Measurements from ENCODE around the gene IGFN1. TPM values are rescaled to one million over a fixed set of nuclear protein-coding genes. Genes with fewer than 3 reads are reported as not detected.

IGFN1 gene
- total and polyA plus RNA-seq, 10 donors = 0.02 to 0.03 (median 0.02) TPM; not detected in 7

DNA sequence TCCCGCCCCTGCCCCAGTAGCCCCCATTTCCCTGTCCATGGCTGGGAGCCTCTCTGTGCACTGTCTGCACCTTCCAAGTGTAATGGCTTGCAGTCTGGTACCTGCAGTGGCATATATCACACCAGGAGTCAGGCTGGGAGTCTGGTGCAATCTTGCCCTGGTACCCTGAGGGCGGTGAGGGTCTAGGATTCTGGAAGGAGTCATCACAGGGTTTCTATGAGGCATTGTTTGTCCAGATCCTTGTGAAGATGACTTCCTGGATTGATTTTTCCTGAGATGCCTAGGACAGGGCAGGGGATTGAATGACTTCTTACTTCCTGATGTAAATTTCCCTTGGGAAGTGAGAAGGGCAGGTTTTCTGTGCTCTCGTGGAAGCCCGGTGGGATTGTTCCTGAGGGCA is 86.8 kb downstream of the IGFN1 start:
- no peaks in the 10 kb centered on the region for H3K4me1 ChIP-seq
- intact Hi-C loops (cut with DNase I; ENCODE audit: low total_unique reads) = no loop called here
- WGBS, 5 donors = 65 to 85% (median 80%) methylated on average over 2 to 4 of the region's 4 CpGs
- no peaks in the 10 kb centered on the region for H3K9me3 ChIP-seq
- no peak overlapping the region for H3K4me3 ChIP-seq
- no peak for TF ChIP-seq POLR2AphosphoS5 (IDR thresholded peaks at IDR 0.05)
- TF ChIP-seq, protein P1, sequence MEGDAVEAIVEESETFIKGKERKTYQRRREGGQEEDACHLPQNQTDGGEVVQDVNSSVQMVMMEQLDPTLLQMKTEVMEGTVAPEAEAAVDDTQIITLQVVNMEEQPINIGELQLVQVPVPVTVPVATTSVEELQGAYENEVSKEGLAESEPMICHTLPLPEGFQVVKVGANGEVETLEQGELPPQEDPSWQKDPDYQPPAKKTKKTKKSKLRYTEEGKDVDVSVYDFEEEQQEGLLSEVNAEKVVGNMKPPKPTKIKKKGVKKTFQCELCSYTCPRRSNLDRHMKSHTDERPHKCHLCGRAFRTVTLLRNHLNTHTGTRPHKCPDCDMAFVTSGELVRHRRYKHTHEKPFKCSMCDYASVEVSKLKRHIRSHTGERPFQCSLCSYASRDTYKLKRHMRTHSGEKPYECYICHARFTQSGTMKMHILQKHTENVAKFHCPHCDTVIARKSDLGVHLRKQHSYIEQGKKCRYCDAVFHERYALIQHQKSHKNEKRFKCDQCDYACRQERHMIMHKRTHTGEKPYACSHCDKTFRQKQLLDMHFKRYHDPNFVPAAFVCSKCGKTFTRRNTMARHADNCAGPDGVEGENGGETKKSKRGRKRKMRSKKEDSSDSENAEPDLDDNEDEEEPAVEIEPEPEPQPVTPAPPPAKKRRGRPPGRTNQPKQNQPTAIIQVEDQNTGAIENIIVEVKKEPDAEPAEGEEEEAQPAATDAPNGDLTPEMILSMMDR (IDR thresholded peaks at IDR 0.05 in 8 of 11, conservative IDR thresholded peaks at IDR 0.05 in 3 of 11) = no peak
- no peaks in the 10 kb centered on the region for H3K36me3 ChIP-seq
- peak; percentile 19 for DNase-seq
- peaks cover 0 to 43% (median under 1%) of the 10 kb centered on the region in 7 donors for H3K27me3 ChIP-seq (replicated peaks in 1 of 7)
- H3K27ac ChIP-seq = no peak overlapping the region

Other genes with a start within 250 kb of the IGFN1 start
- gene KIF21B, start 167.1 kb upstream of the IGFN1 start, total RNA-seq = 10 to 100 TPM; 27.1 to 49.0 (median 30.0) TPM
- gene KIF21B, start 167.1 kb upstream of the IGFN1 start, polyA plus RNA-seq = 1 to 10 TPM; 3.0 to 9.3 (median 4.5) TPM
- gene CACNA1S, start 78.4 kb upstream of the IGFN1 start, total RNA-seq = under 1 TPM in 2 of 7 donors, not detected in 5; 0.09 to 0.17 TPM
- gene CACNA1S, start 78.4 kb upstream of the IGFN1 start, polyA plus RNA-seq = under 1 TPM in 1 of 3 donors, not detected in 2; 0.04 TPM
- gene ASCL5, start 63.6 kb upstream of the IGFN1 start, total RNA-seq = under 1 TPM in 1 of 7 donors, not detected in 6; 0.85 TPM
- gene ASCL5, start 63.6 kb upstream of the IGFN1 start, polyA plus RNA-seq = under 1 TPM; 0.06 to 0.09 (median 0.09) TPM
- gene TMEM9, start 36.4 kb upstream of the IGFN1 start, total RNA-seq = 10 to 100 TPM; 21.5 to 50.3 (median 33.9) TPM
- gene TMEM9, start 36.4 kb upstream of the IGFN1 start, polyA plus RNA-seq = 10 to 100 TPM; 28.2 to 39.8 (median 35.6) TPM
- gene PKP1, start 92.7 kb downstream of the IGFN1 start, total RNA-seq = not detected
- gene PKP1, start 92.7 kb downstream of the IGFN1 start, polyA plus RNA-seq = under 1 TPM; 0.04 to 0.10 (median 0.06) TPM
- gene TNNT2, start 186.9 kb downstream of the IGFN1 start, total RNA-seq = under 1 TPM in 2 of 7 donors, not detected in 5; 0.41 to 0.55 TPM
- 1 to 10 TPM; 1.2 to 3.8 (median 3.8) TPM for gene TNNT2, start 186.9 kb downstream of the IGFN1 start, polyA plus RNA-seq
- gene LAD1, start 208.5 kb downstream of the IGFN1 start, total RNA-seq = 1 to 10 TPM in 2 of 7 donors, under 1 TPM in 2, not detected in 3; 0.64 to 2.0 (median 1.3) TPM
- 1 to 10 TPM in 2 of 3 donors, under 1 TPM in 1; 0.96 to 4.0 (median 2.4) TPM for gene LAD1, start 208.5 kb downstream of the IGFN1 start, polyA plus RNA-seq
- not detected for gene TNNI1, start 230.9 kb downstream of the IGFN1 start, total RNA-seq
- gene TNNI1, start 230.9 kb downstream of the IGFN1 start, polyA plus RNA-seq = 1 to 10 TPM in 1 of 3 donors, under 1 TPM in 2; 0.26 to 1.2 (median 0.26) TPM